Ishikawa (cell line): ENCODE data around the gene RAD51B.

Source experiments
- CEBPB ChIP-seq: IDR thresholded peaks from 2 replicates; pipeline ENCODE4 v1.6.1; 2012
- CREB1 ChIP-seq: IDR thresholded peaks from 2 replicates; pipeline ENCODE4 v1.6.1; 2012; ENCODE audit warnings: low read depth
- EGR1 ChIP-seq: IDR thresholded peaks from 2 replicates; pipeline ENCODE4 v1.6.1; 2012
- EP300 ChIP-seq: IDR thresholded peaks from 2 replicates; pipeline ENCODE4 v1.6.1; 2012; ENCODE audit warnings: borderline replicate concordance
- FOXM1 ChIP-seq: IDR thresholded peaks from 2 replicates; pipeline ENCODE4 v1.6.1; 2012; ENCODE audit warnings: low read depth, borderline replicate concordance
- NFIC ChIP-seq: IDR thresholded peaks from 2 replicates; pipeline ENCODE4 v1.6.1; 2012
- RAD21 ChIP-seq: IDR thresholded peaks from 2 replicates; pipeline ENCODE4 v1.6.1; 2012; ENCODE audit warnings: low read depth
- TAF1 ChIP-seq: IDR thresholded peaks from 2 replicates; pipeline ENCODE4 v1.6.1; 2012; ENCODE audit warnings: low read depth, mild to moderate bottlenecking
- TCF12 ChIP-seq: IDR thresholded peaks from 2 replicates; pipeline ENCODE4 v1.6.1; 2012; ENCODE audit warnings: low read depth
- TEAD4 ChIP-seq: IDR thresholded peaks from 2 replicates; pipeline ENCODE4 v1.6.1; 2012
- YY1 ChIP-seq: IDR thresholded peaks from 2 replicates; pipeline ENCODE4 v1.6.1; 2012; ENCODE audit warnings: low read depth
- ZBTB7A ChIP-seq: IDR thresholded peaks from 2 replicates; pipeline ENCODE4 v1.6.1; 2012; ENCODE audit warnings: low read depth
- TF ChIP-seq, protein P1 (sequence below): IDR thresholded peaks from 2 replicates; pipeline ENCODE4 v1.6.1; 2012; ENCODE audit warnings: low read depth, mild to moderate bottlenecking
- TF ChIP-seq, protein P2 (sequence below): IDR thresholded peaks from 2 replicates; pipeline ENCODE4 v1.6.1; 2012
- TF ChIP-seq, protein P3 (sequence below): IDR thresholded peaks from 2 replicates; pipeline ENCODE4 v1.6.1; 2012

The RAD51B gene

DNA sequence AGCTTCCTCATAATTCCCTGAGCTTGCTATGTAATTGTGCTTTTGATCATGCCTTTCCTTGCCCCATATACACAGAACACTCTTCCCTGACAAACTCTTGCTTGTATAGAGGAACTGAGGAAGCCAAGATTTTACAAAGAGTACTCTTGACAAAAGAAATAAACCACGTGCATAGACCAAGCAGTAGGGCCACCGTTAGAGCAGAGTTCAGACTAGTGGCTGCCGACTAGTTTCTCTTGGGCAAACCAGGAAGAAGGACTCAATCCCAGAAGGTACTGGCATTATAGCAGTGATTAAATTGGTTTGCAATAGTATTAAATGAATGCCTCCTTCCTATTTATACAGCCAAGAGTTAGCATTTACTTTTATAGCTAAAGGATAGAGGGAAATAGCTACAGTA lies 146.1 kb downstream of the RAD51B start:
- no peak for TF ChIP-seq NFIC
- no peak for TF ChIP-seq FOXM1
- TF ChIP-seq TCF12: no peak
- no peak for TF ChIP-seq YY1
- TF ChIP-seq RAD21: no peak
- TF ChIP-seq ZBTB7A: no peak
- TF ChIP-seq EGR1: no peak
- TF ChIP-seq EP300: no peak
- no peak for TF ChIP-seq TEAD4
- no peak for TF ChIP-seq CEBPB
- TF ChIP-seq CREB1: no peak

- TF ChIP-seq FOXM1: no peak
- no peak for TF ChIP-seq EP300
- TF ChIP-seq ZBTB7A: no peak
- no peak for TF ChIP-seq CEBPB
- TF ChIP-seq NFIC: no peak
- TF ChIP-seq, protein P1, sequence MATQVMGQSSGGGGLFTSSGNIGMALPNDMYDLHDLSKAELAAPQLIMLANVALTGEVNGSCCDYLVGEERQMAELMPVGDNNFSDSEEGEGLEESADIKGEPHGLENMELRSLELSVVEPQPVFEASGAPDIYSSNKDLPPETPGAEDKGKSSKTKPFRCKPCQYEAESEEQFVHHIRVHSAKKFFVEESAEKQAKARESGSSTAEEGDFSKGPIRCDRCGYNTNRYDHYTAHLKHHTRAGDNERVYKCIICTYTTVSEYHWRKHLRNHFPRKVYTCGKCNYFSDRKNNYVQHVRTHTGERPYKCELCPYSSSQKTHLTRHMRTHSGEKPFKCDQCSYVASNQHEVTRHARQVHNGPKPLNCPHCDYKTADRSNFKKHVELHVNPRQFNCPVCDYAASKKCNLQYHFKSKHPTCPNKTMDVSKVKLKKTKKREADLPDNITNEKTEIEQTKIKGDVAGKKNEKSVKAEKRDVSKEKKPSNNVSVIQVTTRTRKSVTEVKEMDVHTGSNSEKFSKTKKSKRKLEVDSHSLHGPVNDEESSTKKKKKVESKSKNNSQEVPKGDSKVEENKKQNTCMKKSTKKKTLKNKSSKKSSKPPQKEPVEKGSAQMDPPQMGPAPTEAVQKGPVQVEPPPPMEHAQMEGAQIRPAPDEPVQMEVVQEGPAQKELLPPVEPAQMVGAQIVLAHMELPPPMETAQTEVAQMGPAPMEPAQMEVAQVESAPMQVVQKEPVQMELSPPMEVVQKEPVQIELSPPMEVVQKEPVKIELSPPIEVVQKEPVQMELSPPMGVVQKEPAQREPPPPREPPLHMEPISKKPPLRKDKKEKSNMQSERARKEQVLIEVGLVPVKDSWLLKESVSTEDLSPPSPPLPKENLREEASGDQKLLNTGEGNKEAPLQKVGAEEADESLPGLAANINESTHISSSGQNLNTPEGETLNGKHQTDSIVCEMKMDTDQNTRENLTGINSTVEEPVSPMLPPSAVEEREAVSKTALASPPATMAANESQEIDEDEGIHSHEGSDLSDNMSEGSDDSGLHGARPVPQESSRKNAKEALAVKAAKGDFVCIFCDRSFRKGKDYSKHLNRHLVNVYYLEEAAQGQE: no peak
- TF ChIP-seq TAF1: no peak
- TF ChIP-seq EGR1: no peak
- no peak for TF ChIP-seq CREB1
- TF ChIP-seq TEAD4: no peak
- no peak for TF ChIP-seq RAD21
- TF ChIP-seq, protein P2, sequence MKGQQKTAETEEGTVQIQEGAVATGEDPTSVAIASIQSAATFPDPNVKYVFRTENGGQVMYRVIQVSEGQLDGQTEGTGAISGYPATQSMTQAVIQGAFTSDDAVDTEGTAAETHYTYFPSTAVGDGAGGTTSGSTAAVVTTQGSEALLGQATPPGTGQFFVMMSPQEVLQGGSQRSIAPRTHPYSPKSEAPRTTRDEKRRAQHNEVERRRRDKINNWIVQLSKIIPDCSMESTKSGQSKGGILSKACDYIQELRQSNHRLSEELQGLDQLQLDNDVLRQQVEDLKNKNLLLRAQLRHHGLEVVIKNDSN: no peak
- TF ChIP-seq TCF12: no peak
- no peak for TF ChIP-seq YY1
- TF ChIP-seq, protein P3, sequence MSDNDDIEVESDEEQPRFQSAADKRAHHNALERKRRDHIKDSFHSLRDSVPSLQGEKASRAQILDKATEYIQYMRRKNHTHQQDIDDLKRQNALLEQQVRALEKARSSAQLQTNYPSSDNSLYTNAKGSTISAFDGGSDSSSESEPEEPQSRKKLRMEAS: no peak
These were observed 147.6 kb downstream of the RAD51B start for GRCh38 chr14:67967206-67967605.

GRCh38 chr14:67970923-67971322 lies 151.3 kb downstream of the RAD51B start:
- TF ChIP-seq TCF12: no peak
- TF ChIP-seq TAF1: no peak
- TF ChIP-seq, protein P1: no peak
- no peak for TF ChIP-seq RAD21
- no peak for TF ChIP-seq CEBPB
- TF ChIP-seq, protein P2: no peak
- TF ChIP-seq TEAD4: no peak
- TF ChIP-seq YY1: no peak
- TF ChIP-seq CREB1: no peak
- no peak for TF ChIP-seq EGR1
- TF ChIP-seq EP300: no peak
- no peak for TF ChIP-seq FOXM1
- TF ChIP-seq, protein P3: no peak
- TF ChIP-seq ZBTB7A: no peak
- no peak for TF ChIP-seq NFIC

- TF ChIP-seq NFIC (no peak), EGR1 (no peak), ZBTB7A (no peak), RAD21 (no peak)
- TF ChIP-seq, protein P1: no peak
These were observed 152.3 kb downstream of the RAD51B start for GRCh38 chr14:67971627-67972625.
